SK-N-MC (cell line): ENCODE measurements around the gene TMCO5A.

Experiments
- EZH2 ChIP-seq: fragments of 200-600 bp; sonication (generic); IDR thresholded peaks from one replicate; pipeline ENCODE4 v1.6.1; 2017; ENCODE audit warnings: antibody characterized with exemption
- FOXP2 ChIP-seq: optimal IDR thresholded peaks from 2 replicates; pipeline ENCODE3; 2011; ENCODE audit warnings: mild to moderate bottlenecking, moderate library complexity; ENCODE audit not compliant: insufficient read depth; ENCODE audit errors: extremely low read length, control extremely low read depth
- POLR2AphosphoS5 ChIP-seq: IDR thresholded peaks from 2 replicates; pipeline ENCODE4 v1.6.1; 2012; ENCODE audit warnings: mild to moderate bottlenecking, low read depth, low read length, borderline replicate concordance

DNA sequence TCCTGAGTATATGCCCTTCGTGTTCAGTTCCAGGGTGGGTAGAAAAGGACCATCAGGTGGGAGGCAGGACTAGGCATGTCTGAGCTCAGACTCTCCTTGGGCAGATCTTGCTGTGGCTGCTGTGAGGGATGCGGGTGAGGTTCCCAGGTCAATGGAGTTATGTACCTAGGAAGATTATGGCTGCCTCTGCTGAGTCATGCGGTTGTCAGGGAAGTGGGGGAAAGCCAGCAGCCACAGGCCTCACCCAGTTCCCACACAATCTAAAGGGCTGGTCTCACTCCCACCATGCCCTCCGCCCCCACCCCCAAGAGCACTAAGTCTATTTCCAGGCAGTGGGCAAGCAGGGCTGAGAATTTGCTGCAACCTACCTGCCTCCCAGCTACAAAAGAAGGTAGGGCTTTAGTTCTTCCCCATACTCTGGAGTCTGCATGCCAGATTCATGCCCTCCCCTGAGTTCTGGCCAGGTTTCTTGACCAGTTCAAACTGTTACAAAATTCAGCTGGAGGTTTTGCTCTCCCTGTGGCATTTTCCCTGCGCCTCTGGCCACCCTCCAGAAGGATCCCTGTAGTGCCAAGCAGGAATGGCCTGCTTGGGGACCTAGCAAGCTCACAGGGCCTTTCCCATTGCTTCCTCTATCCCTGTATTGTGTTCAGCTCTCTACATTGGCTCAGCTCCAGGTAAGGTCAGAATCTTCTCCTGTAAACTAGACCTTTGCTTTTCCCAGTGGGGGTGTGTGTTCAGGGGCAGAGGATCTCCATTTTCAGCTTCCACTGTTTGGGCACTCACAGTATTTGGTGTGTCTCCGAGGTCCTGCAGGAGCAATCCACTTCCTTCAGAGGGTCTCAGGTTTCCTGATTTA is 12.7 kb upstream of the TMCO5A start:
- TF ChIP-seq EZH2 (no peak), POLR2AphosphoS5 (no peak), FOXP2 (no peak)
